ENCODE measurements around the gene RIC3.

GRCh38 chr11:8086001-8086479 lies 82.8 kb downstream of the RIC3 start:
- TF ChIP-seq CTCF (IDR thresholded peaks at IDR 0.05): no peak
- no peak for TF ChIP-seq POLR2A (IDR thresholded peaks at IDR 0.05)

All from uterus (tissue), 2 donors.